ENCODE data around the gene AP1G2. TPM values are rescaled to one million over a fixed set of nuclear protein-coding genes. Genes with fewer than 3 reads are reported as not detected.

Gene AP1G2
- total and polyA plus RNA-seq, 2 of the 13 experiments (the other 11 are each of a cell fraction or from before 2014, with no cell fraction given), result 96.9 to 611 TPM

DNA sequence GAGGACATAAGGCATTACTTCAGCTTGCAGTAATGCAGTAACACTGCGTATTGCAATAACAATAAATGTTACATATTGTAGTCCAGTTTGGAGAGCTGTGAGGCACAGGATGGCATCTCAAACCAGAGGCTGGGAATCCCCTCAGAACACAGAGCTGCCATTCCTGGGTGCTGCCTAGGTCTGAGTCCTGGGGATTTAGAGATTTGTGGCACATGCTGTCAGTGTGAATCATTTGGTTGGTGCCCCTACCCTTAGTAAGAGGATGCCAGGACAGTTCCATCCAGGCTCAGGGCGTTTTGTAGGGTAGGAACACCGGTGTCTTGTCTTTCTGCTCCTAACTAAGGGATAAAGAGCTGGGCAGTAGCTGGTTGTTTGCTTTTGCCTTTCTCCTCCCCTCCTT, 38.6 kb downstream of the AP1G2 start:
- POLR2A ChIA-PET, result no interaction called here
- Histone ChIP-seq H3K9me3 (ENCODE audit: low read length) (no peaks in the 10 kb centered on the region), H3K27ac (ENCODE audit: extremely low read length, insufficient read depth, low read length) (no peak overlapping the region), H3K4me3 (replicated peaks in 1 of 3; ENCODE audit: insufficient read depth in 1 of 3, low read depth in 2 of 3, low read length in 3 of 3) (no peak overlapping the region), H4K20me1 (ENCODE audit: insufficient read depth, low read length) (no peaks in the 10 kb centered on the region), H3K9ac (ENCODE audit: insufficient read depth, low read depth, low read length) (no peak overlapping the region), H3K4me1 (ENCODE audit: insufficient read depth, low read length) (no peaks in the 10 kb centered on the region), H2AFZ (ENCODE audit: low read length) (no peak overlapping the region), H3K79me2 (ENCODE audit: insufficient read depth, low read length) (no peaks in the 10 kb centered on the region), H3K27me3 (ENCODE audit: control insufficient read depth in 1 of 2, insufficient read depth in 2 of 2, low read length in 2 of 2) (no peaks in the 10 kb centered on the region), H3K36me3 (replicated peaks in 1 of 2; ENCODE audit: control insufficient read depth in 1 of 2, insufficient read depth in 2 of 2, low read length in 2 of 2) (no peaks in the 10 kb centered on the region), H3K4me2 (ENCODE audit: low read depth, low read length) (no peak overlapping the region)
- DNase-seq (ENCODE audit: low spot score) (no peak), FAIRE-seq (no peak), ATAC-seq (no peak)
- CTCF ChIA-PET (ENCODE audit: low intra/inter-chr PET ratio, low total read pairs), result no interaction called here
- in situ Hi-C loops (cut with HindIII; ENCODE audit: extremely low pct_ligation_motif_present, low pct_unique_long_range_greater_than_20kb) (no loop called here), intact Hi-C loops (cut with micrococcal nuclease; ENCODE audit: unreplicated experiment) (no loop called here)
- no TSS peak for BruUV-seq (replicated peaks)
- 78% methylated on average over 3 of the region's 3 CpGs for WGBS (ENCODE audit: low lambda C conversion rate)
- TF ChIP-seq ZNF780A (CRISPR knock-in tag; IDR thresholded peaks at IDR 0.05) (no peak), MLLT10 (CRISPR knock-in tag; IDR thresholded peaks at IDR 0.05) (no peak), RFX1 (IDR thresholded peaks at IDR 0.05) (no peak), HCFC1 (IDR thresholded peaks at IDR 0.05; ENCODE audit: low read depth, low read length) (no peak), ZZZ3 (CRISPR knock-in tag; IDR thresholded peaks at IDR 0.05; ENCODE audit: borderline replicate concordance) (no peak), ZNF567 (CRISPR knock-in tag; IDR thresholded peaks at IDR 0.05; ENCODE audit: borderline replicate concordance) (no peak), TBX3 (IDR thresholded peaks at IDR 0.05; ENCODE audit: borderline replicate concordance) (no peak), IRX3 (CRISPR knock-in tag; IDR thresholded peaks at IDR 0.05; ENCODE audit: borderline replicate concordance, low read depth) (no peak)
- TF ChIP-seq, protein P1, sequence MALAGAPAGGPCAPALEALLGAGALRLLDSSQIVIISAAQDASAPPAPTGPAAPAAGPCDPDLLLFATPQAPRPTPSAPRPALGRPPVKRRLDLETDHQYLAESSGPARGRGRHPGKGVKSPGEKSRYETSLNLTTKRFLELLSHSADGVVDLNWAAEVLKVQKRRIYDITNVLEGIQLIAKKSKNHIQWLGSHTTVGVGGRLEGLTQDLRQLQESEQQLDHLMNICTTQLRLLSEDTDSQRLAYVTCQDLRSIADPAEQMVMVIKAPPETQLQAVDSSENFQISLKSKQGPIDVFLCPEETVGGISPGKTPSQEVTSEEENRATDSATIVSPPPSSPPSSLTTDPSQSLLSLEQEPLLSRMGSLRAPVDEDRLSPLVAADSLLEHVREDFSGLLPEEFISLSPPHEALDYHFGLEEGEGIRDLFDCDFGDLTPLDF (CRISPR knock-in tag; IDR thresholded peaks at IDR 0.05), result no peak
- TF ChIP-seq, protein P2, sequence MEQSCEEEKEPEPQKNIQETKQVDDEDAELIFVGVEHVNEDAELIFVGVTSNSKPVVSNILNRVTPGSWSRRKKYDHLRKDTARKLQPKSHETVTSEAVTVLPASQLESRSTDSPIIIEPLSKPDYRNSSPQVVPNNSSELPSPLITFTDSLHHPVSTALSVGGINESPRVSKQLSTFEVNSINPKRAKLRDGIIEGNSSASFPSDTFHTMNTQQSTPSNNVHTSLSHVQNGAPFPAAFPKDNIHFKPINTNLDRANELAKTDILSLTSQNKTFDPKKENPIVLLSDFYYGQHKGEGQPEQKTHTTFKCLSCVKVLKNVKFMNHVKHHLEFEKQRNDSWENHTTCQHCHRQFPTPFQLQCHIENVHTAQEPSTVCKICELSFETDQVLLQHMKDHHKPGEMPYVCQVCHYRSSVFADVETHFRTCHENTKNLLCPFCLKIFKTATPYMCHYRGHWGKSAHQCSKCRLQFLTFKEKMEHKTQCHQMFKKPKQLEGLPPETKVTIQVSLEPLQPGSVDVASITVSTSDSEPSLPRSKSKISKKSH (CRISPR knock-in tag; IDR thresholded peaks at IDR 0.05; ENCODE audit: borderline replicate concordance), result no peak
